NCI-H2196 (cell line): ENCODE measurements around the gene JAKMIP1.
"Not testable (repeated sequence)": the region's sequence is repeated elsewhere in the genome, so short reads cannot be mapped to it uniquely, and the experiment has no call there.

Source experiments
- DNase-seq: peaks from one replicate; lab custom pipeline; 2025; ENCODE audit not compliant: unreplicated experiment; lab: John Stamatoyannopoulos, UW

JAKMIP1 gene

DNA sequence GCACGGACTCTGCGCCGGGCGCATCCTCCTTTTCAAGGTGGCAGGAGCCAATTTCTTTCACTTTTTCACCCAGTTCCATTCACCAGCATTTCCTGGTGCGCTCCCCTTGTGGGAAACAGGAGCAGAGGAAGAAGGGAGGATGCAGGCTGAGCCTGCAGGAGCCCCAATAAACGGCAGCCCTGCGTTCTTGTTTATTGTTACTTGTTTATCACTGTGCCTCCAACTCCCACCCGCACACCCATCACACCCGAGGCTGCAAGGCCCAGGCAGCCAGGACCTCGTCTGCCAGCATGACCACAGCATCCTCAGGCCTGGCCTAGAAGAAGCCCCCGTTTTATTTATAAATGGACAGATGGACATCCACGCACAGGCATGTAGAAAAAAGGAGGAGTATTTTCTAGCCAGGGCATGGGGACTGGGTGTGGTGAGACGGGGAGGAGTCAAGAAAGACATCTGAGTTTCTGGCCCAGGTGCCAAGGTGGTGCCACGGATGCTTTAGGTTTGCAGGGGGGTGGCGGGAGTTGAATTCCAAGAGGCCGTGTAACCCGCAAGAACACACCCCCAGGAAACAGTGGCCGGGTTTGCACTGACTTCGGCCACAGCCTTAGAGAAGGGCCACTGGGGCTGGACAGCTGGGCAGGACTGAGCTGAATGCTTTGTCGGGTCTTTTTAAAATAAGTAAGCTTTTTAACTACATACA is 51.7 kb downstream of the JAKMIP1 start:
- no peak for DNase-seq

DNA sequence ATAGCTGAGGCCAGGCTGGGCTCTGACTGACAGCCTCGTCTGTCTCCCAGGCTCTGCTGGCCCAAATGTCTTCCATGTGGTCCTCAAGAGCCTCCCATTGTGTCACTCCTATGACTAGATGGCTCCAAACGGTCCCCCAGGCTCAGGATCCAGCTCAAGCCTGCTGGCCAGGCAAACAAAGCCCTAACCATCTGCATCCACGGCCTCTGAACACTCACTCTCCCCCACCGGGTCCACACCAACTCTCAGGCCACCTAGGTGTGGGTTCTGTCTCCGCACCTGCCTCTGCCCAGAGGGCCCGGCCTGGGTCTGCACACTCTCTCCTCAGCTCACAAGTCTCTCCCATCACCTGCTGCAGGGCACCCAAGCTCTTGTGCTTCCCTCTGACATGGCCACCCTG is 52.9 kb downstream of the JAKMIP1 start:
- no peak for DNase-seq

GRCh38 chr4:6143603-6144181 is 56.7 kb downstream of the JAKMIP1 start:
- DNase-seq: no peak

- no peak for DNase-seq
Observed at GRCh38 chr4:6142935-6143602, 57.3 kb downstream of the JAKMIP1 start.

GRCh38 chr4:6142511-6142910 is 57.8 kb downstream of the JAKMIP1 start:
- DNase-seq: no peak

GRCh38 chr4:6141554-6141953 is 58.8 kb downstream of the JAKMIP1 start:
- DNase-seq: no peak

DNA sequence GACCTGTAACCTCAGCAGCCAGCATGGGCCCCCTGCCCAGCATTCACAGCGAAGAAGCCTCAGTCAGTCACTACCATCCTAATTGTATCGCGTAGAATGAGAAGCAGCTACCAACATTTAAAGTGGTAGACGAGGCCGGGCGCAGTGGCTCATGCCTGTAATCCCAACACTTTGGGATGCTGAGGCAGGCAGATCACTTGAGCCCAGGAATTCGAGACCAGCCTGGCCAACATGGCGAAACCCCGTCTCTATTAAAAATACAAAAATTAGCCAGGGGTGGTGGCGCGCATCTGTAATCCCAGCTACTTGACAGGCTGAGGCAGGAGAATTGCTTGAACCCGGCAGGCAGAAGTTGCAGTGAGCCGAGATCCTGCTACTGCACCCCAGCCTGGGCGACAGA is 59.3 kb downstream of the JAKMIP1 start:
- DNase-seq: not testable (repeated sequence)

- DNase-seq: no peak
Observed at GRCh38 chr4:6137747-6138135, 62.6 kb downstream of the JAKMIP1 start.

GRCh38 chr4:6137027-6137746 is 63.2 kb downstream of the JAKMIP1 start:
- no peak for DNase-seq

- DNase-seq: no peak
Observed at GRCh38 chr4:6134612-6135220, 65.6 kb downstream of the JAKMIP1 start.

DNA sequence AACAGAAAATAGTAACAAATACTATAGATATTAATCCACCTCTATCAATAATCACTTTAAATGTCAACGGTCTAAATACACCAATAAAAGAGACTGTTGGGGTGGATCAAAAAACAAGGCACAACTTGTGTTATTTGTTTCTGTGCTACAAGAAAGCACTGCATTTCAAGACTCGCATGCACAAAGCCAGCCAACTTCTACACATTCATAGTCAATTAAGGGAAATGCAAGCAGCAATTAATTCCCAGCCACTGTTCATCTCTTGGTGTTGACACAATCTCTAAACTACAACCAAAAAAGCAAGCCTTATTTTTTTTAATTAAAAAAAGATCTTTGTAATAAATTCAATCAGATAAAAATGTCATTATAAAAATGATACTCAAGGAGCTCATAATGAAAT is 67.6 kb downstream of the JAKMIP1 start:
- DNase-seq: no peak

DNA sequence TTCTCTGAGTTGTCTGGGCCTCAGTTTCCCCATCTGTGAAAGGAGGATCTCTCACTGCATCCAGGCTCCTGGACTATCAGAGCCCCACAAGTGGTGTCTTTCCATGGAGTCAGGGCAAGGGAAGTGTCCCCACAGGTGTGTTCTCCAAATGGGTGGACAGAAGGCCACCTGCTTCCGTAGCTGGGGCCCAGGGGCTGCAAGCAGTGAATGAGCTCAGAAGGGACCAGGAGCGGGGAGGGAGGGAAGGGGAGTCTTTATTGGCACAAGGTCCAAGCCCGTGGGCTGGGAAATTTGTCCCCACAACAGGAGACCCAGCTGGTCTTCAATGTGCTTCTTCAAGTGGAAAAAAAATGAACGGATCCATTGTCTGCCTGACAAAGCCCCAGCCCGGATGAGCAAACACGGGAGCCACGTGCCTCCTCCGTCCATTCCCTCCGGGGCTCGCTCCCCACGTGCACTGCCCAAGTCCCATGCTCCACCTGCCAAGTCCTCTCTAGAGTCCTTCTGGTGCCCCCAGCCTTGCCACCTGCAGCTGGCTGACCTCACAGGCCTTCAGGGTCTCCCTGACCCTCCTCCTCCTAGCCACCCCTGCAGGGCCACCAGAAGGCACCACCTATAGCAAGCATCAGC is 72.0 kb downstream of the JAKMIP1 start:
- peak; percentile 88 for DNase-seq

DNA sequence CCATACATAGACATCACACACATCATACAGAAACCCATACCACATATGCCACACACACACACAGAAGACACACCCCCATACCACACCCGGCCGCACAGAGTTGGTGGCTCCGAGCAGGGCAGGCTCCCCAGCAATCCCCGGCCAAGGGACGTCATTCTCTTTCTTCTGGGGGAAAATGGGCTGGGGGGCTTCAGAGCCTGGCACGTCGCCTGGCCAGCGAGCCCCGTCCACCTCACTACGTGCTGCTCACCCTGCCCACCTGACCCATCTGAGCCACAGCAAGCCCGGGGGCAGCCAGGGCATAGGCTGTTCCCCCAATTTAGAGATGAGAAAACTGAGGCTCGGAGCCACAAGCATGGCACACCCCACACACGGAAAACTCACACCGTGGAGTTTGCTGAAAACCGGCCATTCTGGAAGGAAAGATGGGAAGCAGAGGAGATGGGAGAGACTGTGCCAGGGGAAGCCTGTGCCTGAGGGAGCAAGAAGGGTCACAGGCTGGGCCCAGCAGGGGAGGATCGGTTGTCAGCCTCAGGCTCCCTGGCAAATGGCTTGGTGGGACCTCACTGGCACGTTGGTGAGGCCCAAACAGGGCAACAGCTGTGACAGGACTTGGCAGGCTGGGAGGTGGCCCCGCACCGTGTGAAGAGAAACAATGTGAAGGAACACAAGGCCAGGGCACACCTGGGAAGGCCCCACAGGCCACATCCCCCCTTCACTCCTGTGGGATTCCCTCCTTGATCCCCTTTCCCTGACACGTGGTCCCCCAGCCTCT is 73.2 kb downstream of the JAKMIP1 start:
- DNase-seq: no peak

GRCh38 chr4:6125103-6125651 is 75.2 kb downstream of the JAKMIP1 start:
- DNase-seq: no peak

DNA sequence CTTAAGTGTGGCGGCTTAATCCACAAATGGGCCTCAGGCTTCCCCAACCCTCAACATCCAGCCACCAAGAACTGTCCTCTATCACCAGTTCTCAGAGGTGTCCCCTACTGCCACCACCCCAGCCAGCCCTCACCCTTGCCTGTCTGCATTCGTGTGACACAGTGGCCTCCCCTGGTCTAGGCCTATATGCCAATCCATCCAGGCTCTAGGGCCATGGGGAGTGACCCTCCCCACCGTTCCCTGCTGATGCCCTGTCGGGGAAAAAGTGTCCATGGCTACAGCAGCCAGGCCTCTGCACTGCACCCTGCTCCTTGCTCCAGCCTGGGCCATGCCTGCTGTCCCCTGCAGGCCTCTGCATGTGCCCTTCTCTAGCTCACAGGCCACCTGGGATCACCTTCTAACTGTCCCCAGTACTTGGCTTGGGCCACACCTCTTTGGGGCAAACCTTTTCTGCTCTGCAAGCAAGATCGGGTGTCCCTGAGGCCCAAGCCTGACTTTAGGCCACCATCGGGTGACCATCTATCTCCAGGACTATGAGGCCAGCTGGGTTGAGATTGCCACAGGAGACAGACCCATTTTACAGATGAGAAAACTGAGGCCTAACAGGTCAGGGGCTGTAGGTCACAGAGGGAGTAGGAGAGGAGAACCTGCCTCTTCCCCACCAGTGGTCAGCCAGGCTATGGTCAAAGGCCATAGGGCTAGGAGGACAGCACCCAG is 75.8 kb downstream of the JAKMIP1 start:
- DNase-seq: no peak

- no peak for DNase-seq
Observed at GRCh38 chr4:6123976-6124375, 76.4 kb downstream of the JAKMIP1 start.

GRCh38 chr4:6123541-6123940 is 76.8 kb downstream of the JAKMIP1 start:
- no peak for DNase-seq

- no peak for DNase-seq
Observed at GRCh38 chr4:6123116-6123515, 77.2 kb downstream of the JAKMIP1 start.

- no peak for DNase-seq
Observed at GRCh38 chr4:6122496-6122895, 77.9 kb downstream of the JAKMIP1 start.
